HepG2 (cell line): ENCODE measurements around the gene SEC14L6.

Experiments
- DR1 ChIP-seq: sonication (generic); formaldehyde crosslinking; IDR thresholded peaks from 2 replicates; pipeline ENCODE4 v1.8.0; 2021; ENCODE audit warnings: mild to moderate bottlenecking, missing genetic modification reagents, inconsistent platforms
- MED8 ChIP-seq: sonication (generic); formaldehyde crosslinking; IDR thresholded peaks from 2 replicates; pipeline ENCODE4 v1.8.1; 2023; ENCODE audit warnings: mild to moderate bottlenecking, missing genetic modification reagents; ENCODE audit not compliant: insufficient replicate concordance
- MXI1 ChIP-seq: IDR thresholded peaks from 3 replicates; pipeline ENCODE4 v1.6.1; 2012; ENCODE audit warnings: low read depth, low read length, inconsistent platforms, borderline replicate concordance
- MYPOP ChIP-seq: sonication (generic); formaldehyde crosslinking; IDR thresholded peaks from 2 replicates; pipeline ENCODE4 v1.8.1; 2023; ENCODE audit warnings: mild to moderate bottlenecking, moderate library complexity, missing genetic modification reagents
- NCOA2 ChIP-seq: sonication (generic); formaldehyde crosslinking; IDR thresholded peaks from 2 replicates; pipeline ENCODE4 v1.8.0; 2022; ENCODE audit warnings: inconsistent platforms
- PBX3 ChIP-seq: sonication (generic); formaldehyde crosslinking; IDR thresholded peaks from 2 replicates; pipeline ENCODE4 v1.8.1; 2023; ENCODE audit warnings: missing genetic modification reagents, inconsistent platforms, borderline replicate concordance
- SP2 ChIP-seq: sonication (generic); formaldehyde crosslinking; IDR thresholded peaks from 2 replicates; pipeline ENCODE4 v1.5.1; 2020; ENCODE audit warnings: mild to moderate bottlenecking, missing genetic modification reagents
- TCF7L2 ChIP-seq: IDR thresholded peaks from 2 replicates; pipeline ENCODE4 v1.6.1; 2011; ENCODE audit warnings: mild to moderate bottlenecking, low read depth, low read length, moderate library complexity
- ZFP41 ChIP-seq: sonication (generic); formaldehyde crosslinking; IDR thresholded peaks from 2 replicates; pipeline ENCODE4 v1.4.0; 2020; ENCODE audit warnings: mild to moderate bottlenecking, missing genetic modification reagents, borderline replicate concordance
- ZNF350 ChIP-seq: sonication (generic); formaldehyde crosslinking; IDR thresholded peaks from 2 replicates; pipeline ENCODE4 v1.4.0; 2020; ENCODE audit warnings: mild to moderate bottlenecking, low read depth, missing genetic modification reagents, borderline replicate concordance
- ZNF431 ChIP-seq: sonication (generic); formaldehyde crosslinking; IDR thresholded peaks from 2 replicates; pipeline ENCODE4 v1.9.0; 2022; ENCODE audit warnings: missing genetic modification reagents, low read depth, mild to moderate bottlenecking, borderline replicate concordance
- ZNF879 ChIP-seq: sonication (generic); formaldehyde crosslinking; IDR thresholded peaks from 2 replicates; pipeline ENCODE4 v1.8.1; 2023; ENCODE audit warnings: missing genetic modification reagents
- TF ChIP-seq, protein P1 (sequence below): sonication (generic); formaldehyde crosslinking; IDR thresholded peaks from 2 replicates; pipeline ENCODE4 v1.5.0; 2020; ENCODE audit warnings: mild to moderate bottlenecking, missing genetic modification reagents, moderate library complexity
- TF ChIP-seq, protein P2 (sequence below): IDR thresholded peaks from 2 replicates; pipeline ENCODE4 v1.6.1; 2018; ENCODE audit warnings: missing genetic modification reagents, mild to moderate bottlenecking, missing compliant biosample characterization

DNA sequence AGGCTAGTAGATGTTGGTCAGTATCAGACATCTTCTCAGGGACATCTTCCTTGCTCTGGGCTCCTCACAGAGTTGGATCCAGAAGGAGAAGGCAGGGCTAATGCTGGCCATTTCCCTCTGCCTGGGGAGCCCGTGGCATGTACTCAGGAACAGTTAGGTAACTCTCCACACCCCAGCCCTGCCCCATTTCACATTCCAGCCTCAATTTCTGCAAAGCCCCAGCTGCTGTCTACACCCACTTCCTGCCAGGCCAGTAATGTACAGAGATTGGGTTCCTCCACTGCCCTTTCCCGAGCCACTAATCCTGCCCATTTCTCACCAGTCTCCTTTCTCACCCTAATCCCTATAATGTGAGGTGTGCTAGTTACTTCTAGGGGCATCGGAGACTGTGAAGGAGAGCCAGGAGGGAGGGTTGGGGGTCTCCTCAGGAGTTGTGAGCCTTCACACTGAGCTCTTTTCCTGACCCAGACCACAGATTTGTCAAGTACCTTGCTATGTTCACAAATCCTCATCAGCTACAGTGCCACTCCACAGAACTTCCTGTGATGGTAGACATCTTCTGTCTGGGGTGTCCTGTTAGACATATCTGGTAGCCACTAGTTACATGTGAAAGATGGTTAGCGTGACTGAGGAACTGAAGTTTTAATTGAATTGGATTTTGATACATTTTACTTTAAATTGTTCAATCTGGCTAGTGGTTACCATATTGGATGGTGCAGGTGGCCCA lies 73.4 kb downstream of the SEC14L6 start:
- TF ChIP-seq DR1 (CRISPR knock-in tag) (no peak), PBX3 (CRISPR knock-in tag) (no peak), MXI1 (no peak), MYPOP (CRISPR knock-in tag) (no peak), MED8 (CRISPR knock-in tag) (no peak), ZNF350 (CRISPR knock-in tag) (no peak), SP2 (CRISPR knock-in tag) (no peak), ZNF879 (CRISPR knock-in tag) (no peak), TCF7L2 (no peak), ZFP41 (no peak), ZNF431 (no peak), NCOA2 (CRISPR knock-in tag) (no peak)
- TF ChIP-seq, protein P1, sequence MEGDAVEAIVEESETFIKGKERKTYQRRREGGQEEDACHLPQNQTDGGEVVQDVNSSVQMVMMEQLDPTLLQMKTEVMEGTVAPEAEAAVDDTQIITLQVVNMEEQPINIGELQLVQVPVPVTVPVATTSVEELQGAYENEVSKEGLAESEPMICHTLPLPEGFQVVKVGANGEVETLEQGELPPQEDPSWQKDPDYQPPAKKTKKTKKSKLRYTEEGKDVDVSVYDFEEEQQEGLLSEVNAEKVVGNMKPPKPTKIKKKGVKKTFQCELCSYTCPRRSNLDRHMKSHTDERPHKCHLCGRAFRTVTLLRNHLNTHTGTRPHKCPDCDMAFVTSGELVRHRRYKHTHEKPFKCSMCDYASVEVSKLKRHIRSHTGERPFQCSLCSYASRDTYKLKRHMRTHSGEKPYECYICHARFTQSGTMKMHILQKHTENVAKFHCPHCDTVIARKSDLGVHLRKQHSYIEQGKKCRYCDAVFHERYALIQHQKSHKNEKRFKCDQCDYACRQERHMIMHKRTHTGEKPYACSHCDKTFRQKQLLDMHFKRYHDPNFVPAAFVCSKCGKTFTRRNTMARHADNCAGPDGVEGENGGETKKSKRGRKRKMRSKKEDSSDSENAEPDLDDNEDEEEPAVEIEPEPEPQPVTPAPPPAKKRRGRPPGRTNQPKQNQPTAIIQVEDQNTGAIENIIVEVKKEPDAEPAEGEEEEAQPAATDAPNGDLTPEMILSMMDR (CRISPR knock-in tag), result no peak
- TF ChIP-seq, protein P2, sequence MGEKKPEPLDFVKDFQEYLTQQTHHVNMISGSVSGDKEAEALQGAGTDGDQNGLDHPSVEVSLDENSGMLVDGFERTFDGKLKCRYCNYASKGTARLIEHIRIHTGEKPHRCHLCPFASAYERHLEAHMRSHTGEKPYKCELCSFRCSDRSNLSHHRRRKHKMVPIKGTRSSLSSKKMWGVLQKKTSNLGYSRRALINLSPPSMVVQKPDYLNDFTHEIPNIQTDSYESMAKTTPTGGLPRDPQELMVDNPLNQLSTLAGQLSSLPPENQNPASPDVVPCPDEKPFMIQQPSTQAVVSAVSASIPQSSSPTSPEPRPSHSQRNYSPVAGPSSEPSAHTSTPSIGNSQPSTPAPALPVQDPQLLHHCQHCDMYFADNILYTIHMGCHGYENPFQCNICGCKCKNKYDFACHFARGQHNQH (CRISPR knock-in tag), result no peak
